ENCODE results near the gene KRTAP12-2.

Gene KRTAP12-2

DNA sequence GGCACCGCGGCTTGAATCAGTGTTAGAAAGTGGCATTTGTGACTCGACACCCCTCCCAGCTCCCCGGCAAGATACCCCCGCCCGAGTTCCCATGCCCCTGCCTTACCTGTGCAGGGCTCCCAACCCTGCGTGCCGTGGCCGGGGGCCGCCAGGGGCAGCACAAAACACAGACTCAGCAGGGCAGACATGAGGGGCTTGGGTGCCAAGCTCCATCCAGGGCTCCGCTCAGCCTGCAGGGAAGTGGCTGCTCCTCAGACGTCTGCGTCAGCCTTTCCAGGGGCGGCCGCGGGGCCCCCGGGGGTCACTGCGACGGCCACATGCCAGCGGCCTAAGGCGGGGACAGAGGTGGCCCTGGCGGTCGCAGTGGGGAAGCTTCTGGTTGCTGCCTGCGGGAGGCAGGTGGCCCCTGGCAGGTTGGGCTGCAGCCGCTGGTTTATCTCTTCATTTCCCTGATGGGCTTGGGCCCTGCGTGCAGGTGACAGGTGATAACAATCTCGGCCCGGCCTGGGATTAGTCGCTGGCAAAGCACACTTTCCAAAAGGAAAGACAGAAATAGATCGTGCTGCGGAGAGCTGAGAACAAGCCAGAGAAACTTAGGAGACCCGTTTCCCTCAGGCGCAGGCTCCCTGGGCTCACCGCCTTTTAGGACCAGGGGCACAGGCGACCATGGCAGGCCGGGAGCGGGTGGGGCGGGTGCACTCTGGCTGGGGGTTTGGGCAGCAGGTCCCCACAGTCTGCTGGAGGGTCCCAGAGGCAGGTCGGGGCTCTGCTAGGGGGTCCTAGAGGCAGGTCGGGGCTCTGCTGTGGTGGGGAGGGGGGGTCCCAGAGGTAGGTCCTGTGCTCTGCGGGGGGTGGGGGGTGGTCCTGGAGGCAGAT, 44.8 kb upstream of the KRTAP12-2 start, which contains the start of gene TSPEAR:
TSS of gene TSPEAR (minus strand) at position 246 of the 876 bp plus-strand sequence. CDS start at position 188, 58 bp downstream.
- no peak within 1 kb of the TSS for H3K27ac ChIP-seq
- no peak for DNase-seq
- no peak within 1 kb of the TSS for H3K4me3 ChIP-seq (ENCODE audit: low read depth, low read length)
- in situ Hi-C loops (cut with HindIII; ENCODE audit: low pct_ligation_motif_present, low sequenced_read_pairs), result no loop called here
- TF ChIP-seq, protein P1, sequence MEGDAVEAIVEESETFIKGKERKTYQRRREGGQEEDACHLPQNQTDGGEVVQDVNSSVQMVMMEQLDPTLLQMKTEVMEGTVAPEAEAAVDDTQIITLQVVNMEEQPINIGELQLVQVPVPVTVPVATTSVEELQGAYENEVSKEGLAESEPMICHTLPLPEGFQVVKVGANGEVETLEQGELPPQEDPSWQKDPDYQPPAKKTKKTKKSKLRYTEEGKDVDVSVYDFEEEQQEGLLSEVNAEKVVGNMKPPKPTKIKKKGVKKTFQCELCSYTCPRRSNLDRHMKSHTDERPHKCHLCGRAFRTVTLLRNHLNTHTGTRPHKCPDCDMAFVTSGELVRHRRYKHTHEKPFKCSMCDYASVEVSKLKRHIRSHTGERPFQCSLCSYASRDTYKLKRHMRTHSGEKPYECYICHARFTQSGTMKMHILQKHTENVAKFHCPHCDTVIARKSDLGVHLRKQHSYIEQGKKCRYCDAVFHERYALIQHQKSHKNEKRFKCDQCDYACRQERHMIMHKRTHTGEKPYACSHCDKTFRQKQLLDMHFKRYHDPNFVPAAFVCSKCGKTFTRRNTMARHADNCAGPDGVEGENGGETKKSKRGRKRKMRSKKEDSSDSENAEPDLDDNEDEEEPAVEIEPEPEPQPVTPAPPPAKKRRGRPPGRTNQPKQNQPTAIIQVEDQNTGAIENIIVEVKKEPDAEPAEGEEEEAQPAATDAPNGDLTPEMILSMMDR (IDR thresholded peaks at IDR 0.05; ENCODE audit: low read depth, low read length, missing control alignments), result no peak
- no peaks in the 10 kb centered on the region for H3K36me3 ChIP-seq (replicated peaks)
- H3K27me3 ChIP-seq (replicated peaks), result peaks cover 83% of the 10 kb centered on the region

DNA sequence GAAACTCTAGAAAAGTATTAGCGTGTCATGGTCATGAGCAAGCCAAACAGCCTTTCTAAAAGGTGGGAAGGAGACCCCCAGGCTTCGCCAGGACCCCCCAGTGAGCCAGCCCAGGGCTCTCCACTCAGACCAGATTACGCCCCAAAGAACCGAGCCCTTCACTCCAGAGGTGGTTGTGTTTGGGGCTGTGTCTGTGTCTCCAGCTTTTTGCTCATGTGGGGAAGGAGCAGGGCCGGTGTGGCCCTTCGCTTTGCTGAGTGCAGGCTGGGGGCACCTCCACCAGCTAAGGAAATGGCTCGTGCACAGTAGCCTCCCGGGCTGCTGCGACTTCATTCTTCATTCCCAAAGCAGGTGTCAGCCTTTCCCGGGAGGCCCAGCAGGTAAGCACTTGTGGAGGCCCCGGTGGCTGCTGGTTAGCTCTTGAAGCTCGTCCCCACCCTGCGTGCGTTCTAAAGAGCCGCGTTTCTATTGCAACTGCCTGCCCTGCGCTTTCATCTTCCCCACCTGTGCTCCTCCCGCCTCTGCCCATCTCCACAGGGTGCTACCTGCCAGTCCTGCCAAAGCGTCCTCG, 44.1 kb upstream of the KRTAP12-2 start:
- in situ Hi-C loops (cut with HindIII; ENCODE audit: low pct_ligation_motif_present, low sequenced_read_pairs), result no loop called here
- DNase-seq, result no peak
- Histone ChIP-seq H3K36me3 (replicated peaks) (no peaks in the 10 kb centered on the region), H3K27me3 (replicated peaks) (peaks cover 87% of the 10 kb centered on the region), H3K27ac (no peak overlapping the region), H3K4me3 (ENCODE audit: low read depth, low read length) (no peak overlapping the region)
- TF ChIP-seq, protein P1 (IDR thresholded peaks at IDR 0.05; ENCODE audit: low read depth, low read length, missing control alignments), result no peak

DNA sequence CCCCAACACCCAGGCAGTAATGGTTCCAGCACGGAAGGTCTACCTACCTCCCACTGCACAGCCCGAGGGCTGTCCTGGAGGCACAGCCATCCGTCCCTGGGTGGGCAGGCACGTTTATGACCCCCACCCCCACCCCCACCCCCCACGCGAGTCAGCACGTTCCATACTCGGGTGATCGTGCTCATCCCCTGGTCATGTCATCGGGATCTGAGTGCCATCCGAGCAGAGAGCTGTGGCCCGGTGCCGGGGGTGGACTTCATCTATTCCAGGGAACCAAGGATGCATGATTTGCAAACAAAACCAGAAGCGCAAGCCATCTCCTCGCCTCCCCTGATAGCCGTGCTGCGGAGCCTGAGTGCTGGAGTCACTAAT, 43.6 kb upstream of the KRTAP12-2 start:
- Histone ChIP-seq H3K27ac (no peak overlapping the region), H3K27me3 (replicated peaks) (peaks cover 84% of the 10 kb centered on the region), H3K4me3 (ENCODE audit: low read depth, low read length) (no peak overlapping the region), H3K36me3 (replicated peaks) (no peaks in the 10 kb centered on the region)
- TF ChIP-seq, protein P1 (IDR thresholded peaks at IDR 0.05; ENCODE audit: low read depth, low read length, missing control alignments), result no peak
- no peak for DNase-seq
- in situ Hi-C loops (cut with HindIII; ENCODE audit: low pct_ligation_motif_present, low sequenced_read_pairs), result no loop called here

DNA sequence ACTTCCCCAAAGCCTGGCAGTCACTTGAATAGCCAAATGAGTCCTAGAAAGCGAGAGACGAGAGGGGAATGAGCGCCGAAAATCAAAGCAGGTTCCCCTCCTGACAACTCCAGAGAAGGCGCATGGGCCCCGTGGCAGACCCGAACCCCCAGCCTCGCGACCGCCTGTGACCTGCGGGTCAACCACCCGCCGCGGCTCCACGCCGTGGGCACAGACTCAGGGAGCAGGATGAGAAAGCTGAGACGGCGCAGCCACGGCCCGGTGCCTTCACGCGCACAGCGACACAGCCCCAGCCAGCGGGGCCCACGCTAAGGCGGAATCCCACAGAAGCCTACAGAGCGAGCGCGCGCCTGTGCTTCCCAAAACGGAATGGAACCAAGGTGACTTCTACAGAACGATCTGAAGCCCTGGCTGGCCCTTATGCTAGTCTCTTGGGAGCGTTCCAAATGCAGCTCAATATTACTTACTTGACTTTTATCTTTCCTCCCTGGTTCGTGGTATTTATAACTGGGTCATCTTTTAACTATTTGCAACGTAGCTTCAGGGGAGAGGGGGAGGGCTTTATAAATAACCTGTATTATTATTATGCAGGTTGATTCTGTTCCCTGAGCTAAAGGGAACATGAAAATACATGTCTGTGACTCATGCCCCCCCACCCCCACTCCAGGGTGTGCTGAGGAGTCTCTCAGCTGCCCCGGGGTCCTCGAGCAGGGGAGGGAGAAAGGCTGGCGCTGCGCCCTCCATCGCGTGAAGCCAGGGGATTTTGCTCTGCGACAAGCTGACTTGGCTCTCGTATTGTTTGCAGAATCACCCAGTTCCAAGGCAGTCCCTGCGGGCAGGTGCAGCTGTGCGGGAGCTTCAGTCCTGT, 42.9 kb upstream of the KRTAP12-2 start:
- H3K4me3 ChIP-seq (ENCODE audit: low read depth, low read length), result no peak overlapping the region
- no peak for DNase-seq
- no peak overlapping the region for H3K27ac ChIP-seq
- TF ChIP-seq, protein P1 (IDR thresholded peaks at IDR 0.05; ENCODE audit: low read depth, low read length, missing control alignments), result no peak
- peaks cover 84% of the 10 kb centered on the region for H3K27me3 ChIP-seq (replicated peaks)
- in situ Hi-C loops (cut with HindIII; ENCODE audit: low pct_ligation_motif_present, low sequenced_read_pairs), result no loop called here
- no peaks in the 10 kb centered on the region for H3K36me3 ChIP-seq (replicated peaks)

DNA sequence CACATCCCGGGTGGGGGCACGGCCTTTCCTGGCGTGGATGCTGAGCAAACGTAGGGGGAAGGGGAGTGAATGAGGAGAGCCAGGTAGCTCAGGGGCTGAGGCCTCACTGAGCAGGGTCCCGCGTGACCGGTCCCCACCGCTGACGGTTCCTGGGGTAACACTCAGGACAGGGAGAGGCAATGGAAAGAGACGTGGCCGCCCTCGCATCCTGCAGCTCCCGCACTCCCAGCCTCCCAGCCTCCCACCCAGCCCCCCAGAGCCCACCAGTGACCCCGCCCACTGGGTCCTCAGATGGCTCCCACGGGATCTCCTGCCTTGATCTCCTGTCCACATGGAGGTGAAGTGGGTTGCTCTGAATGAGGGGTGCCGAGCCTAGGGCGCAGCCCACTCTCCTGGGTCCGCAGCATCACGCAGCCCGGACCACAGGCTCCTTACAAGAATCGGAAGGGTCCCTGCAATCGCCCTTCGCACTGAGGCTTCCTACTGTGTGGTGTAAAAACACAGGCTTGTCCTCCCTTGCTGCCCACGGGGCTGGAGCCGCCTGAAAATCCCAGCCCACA, 42.2 kb upstream of the KRTAP12-2 start:
- peaks cover 88% of the 10 kb centered on the region for H3K27me3 ChIP-seq (replicated peaks)
- H3K36me3 ChIP-seq (replicated peaks), result no peaks in the 10 kb centered on the region
- H3K4me3 ChIP-seq (ENCODE audit: low read depth, low read length), result no peak overlapping the region
- no peak overlapping the region for H3K27ac ChIP-seq
- in situ Hi-C loops (cut with HindIII; ENCODE audit: low pct_ligation_motif_present, low sequenced_read_pairs), result no loop called here
- TF ChIP-seq, protein P1 (IDR thresholded peaks at IDR 0.05; ENCODE audit: low read depth, low read length, missing control alignments), result no peak
- DNase-seq, result no peak

Measured in brain microvascular endothelial cell (primary cell).